K562 (cell line): ENCODE data around the gene EPHA10. TPM values are rescaled to one million over a fixed set of nuclear protein-coding genes. Genes with fewer than 3 reads are reported as not detected.
A peak's percentile ranks its signal among the peaks of the same experiment; 100 is the strongest.

Experiments used
- DLX4 ChIP-seq: fragments of 250-450 bp; sonication (Bioruptor Pico); IDR thresholded peaks from 2 replicates; pipeline ENCODE4 v1.6.1; 2021; ENCODE audit warnings: mild to moderate bottlenecking
- GATAD2A ChIP-seq: fragments of 450-650 bp; IDR thresholded peaks from 2 replicates; pipeline ENCODE4 v1.6.1; 2017
- ILK ChIP-seq: fragments of 450-650 bp; IDR thresholded peaks from 2 replicates; pipeline ENCODE4 v1.6.1; 2016; ENCODE audit warnings: missing genetic modification characterization, low read depth, mild to moderate bottlenecking, missing compliant biosample characterization, moderate library complexity, borderline replicate concordance
- MTA1 ChIP-seq: fragments of 450-650 bp; IDR thresholded peaks from 2 replicates; pipeline ENCODE4 v1.6.1; 2017; ENCODE audit warnings: borderline replicate concordance
- NCOA2 ChIP-seq, 2 experiments: fragments of 450-650 bp; IDR thresholded peaks; 2 replicates each; pipeline ENCODE4 v1.6.1; 2018; ENCODE audit warnings: mild to moderate bottlenecking in 2 of 2, moderate library complexity in 1 of 2; ENCODE audit not compliant: partially characterized antibody in 2 of 2
- SMARCA4 ChIP-seq: fragments of 450-650 bp; IDR thresholded peaks from 2 replicates; pipeline ENCODE4 v1.6.1; 2016
- ZBTB40 ChIP-seq, 2 experiments: fragments of 450-650 bp in 1 of 2; sonication (generic) in 1 of 2; formaldehyde crosslinking in 1 of 2; IDR thresholded peaks; 2 replicates each; pipeline versions ENCODE4 v1.7.1 to v1.9.0; 2016 to 2022; ENCODE audit warnings: inconsistent platforms in 1 of 2, mild to moderate bottlenecking in 1 of 2, missing genetic modification reagents in 1 of 2
- ZNF407 ChIP-seq: fragments of 450-650 bp; IDR thresholded peaks from 2 replicates; pipeline ENCODE4 v1.6.1; 2016; ENCODE audit warnings: low read depth
- ZNF551 ChIP-seq: fragments of 250-450 bp; sonication (Bioruptor Pico); IDR thresholded peaks from 2 replicates; pipeline ENCODE4 v1.5.0; 2021; ENCODE audit warnings: mild to moderate bottlenecking, moderate library complexity
- polyA plus RNA-seq, 8 experiments: library from polyadenylated mRNA; depleted of rRNA in 4 of 8; stranded (reverse) in 5 of 8; unstranded in 3 of 8; fragments of >200 nt; fragmentation: Nextera tagmentation in 2 of 8; fragmentation: Illumina TruSeq in 1 of 8; extraction: Ambion mirVana in 2 of 8; extraction: Trizol in 1 of 8; gene quantifications; 2 replicates each; pipeline versions ENCODE4 v1.2.1 to v1.2.3, GENCODE V29; 2011 to 2014; ENCODE audit warnings: inconsistent platforms in 1 of 8, missing spikeins in 1 of 8
- total RNA-seq, 7 experiments: library from RNA; depleted of rRNA in 6 of 7; stranded (reverse); fragments of >200 nt in 6 of 7; fragmentation: Illumina TruSeq in 2 of 7; extraction: Trizol in 2 of 7; gene quantifications; 2 replicates each; pipeline versions ENCODE4 v1.2.1 to v1.2.3, GENCODE V29; 2011 to 2021; ENCODE audit warnings: low replicate concordance in 1 of 7

The EPHA10 gene
- total and polyA plus RNA-seq, 9 of the 15 experiments (the other 6 are each of a cell fraction or from before 2014, with no cell fraction given): 0.03 TPM; not detected in 8

GRCh38 chr1:37795340-37796125 is 30.6 kb upstream of the EPHA10 start (continued):
- TF ChIP-seq ZNF407: no peak
- no peak for TF ChIP-seq DLX4
- no peak for TF ChIP-seq ZNF551 (CRISPR knock-in tag)
- no peak for TF ChIP-seq NCOA2 (IDR thresholded peaks at IDR 0.05; ENCODE audit: partially characterized antibody in 2 of 2)
- no peak for TF ChIP-seq GATAD2A
- 0 out of 2 replicates have a peak, but pooled peaks have one; percentile 39 for TF ChIP-seq SMARCA4
- TF ChIP-seq ILK (tag): no peak
- no peak for TF ChIP-seq MTA1
- TF ChIP-seq ZBTB40 (IDR thresholded peaks at IDR 0.05): peak; percentile 51; the same call in 1 of the 2 replicates
- peak; percentile 57; the same call in 1 of the 2 replicates for TF ChIP-seq ZBTB40 (CRISPR knock-in tag; IDR thresholded peaks at IDR 0.05)
